Tibial nerve (tissue), 4 donors: Measurements from ENCODE around the gene DGUOK.

ENCODE experiments used
- EP300 ChIP-seq, 2 donors: sonication (generic); formaldehyde crosslinking; IDR thresholded peaks; one replicate each; pipeline ENCODE4 v1.6.1; 2017; ENCODE audit warnings: antibody characterized with exemption in 2 of 2, mild to moderate bottlenecking in 1 of 2
- TF ChIP-seq, protein P1 (sequence below), 5 experiments: fragments of 200-600 bp in 3 of 5; fragments of 450-650 bp in 2 of 5; sonication (generic) in 3 of 5; IDR thresholded peaks; one replicate each; pipeline ENCODE4 v1.5.1; 2016 to 2019; ENCODE audit warnings: antibody characterized with exemption in 5 of 5, mild to moderate bottlenecking in 3 of 5, moderate library complexity in 2 of 5

DNA sequence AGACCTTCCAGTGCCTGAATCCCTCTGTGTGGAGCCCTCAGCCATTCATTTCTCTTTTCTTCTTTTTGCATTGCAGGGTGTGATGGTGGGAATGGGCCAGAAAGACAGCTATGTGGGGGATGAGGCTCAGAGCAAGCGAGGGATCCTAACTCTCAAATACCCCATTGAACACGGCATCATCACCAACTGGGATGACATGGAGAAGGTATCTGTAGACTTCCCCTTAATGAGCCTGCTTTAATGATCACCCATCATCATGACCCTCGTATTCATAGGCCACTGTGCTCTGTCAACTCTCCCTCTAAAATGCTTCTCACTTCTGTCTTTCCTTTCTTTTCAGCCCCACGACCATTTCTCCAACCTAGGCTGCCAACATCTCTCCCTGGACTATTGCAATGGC lies 24.4 kb upstream of the DGUOK start:
- TF ChIP-seq EP300 (IDR thresholded peaks at IDR 0.05), result no peak
- TF ChIP-seq, protein P1, sequence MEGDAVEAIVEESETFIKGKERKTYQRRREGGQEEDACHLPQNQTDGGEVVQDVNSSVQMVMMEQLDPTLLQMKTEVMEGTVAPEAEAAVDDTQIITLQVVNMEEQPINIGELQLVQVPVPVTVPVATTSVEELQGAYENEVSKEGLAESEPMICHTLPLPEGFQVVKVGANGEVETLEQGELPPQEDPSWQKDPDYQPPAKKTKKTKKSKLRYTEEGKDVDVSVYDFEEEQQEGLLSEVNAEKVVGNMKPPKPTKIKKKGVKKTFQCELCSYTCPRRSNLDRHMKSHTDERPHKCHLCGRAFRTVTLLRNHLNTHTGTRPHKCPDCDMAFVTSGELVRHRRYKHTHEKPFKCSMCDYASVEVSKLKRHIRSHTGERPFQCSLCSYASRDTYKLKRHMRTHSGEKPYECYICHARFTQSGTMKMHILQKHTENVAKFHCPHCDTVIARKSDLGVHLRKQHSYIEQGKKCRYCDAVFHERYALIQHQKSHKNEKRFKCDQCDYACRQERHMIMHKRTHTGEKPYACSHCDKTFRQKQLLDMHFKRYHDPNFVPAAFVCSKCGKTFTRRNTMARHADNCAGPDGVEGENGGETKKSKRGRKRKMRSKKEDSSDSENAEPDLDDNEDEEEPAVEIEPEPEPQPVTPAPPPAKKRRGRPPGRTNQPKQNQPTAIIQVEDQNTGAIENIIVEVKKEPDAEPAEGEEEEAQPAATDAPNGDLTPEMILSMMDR (IDR thresholded peaks at IDR 0.05), result no peak
